K562 (cell line): ENCODE results near the gene GSKIP. TPM values are rescaled to one million over a fixed set of nuclear protein-coding genes. Genes with fewer than 3 reads are reported as not detected.

ENCODE experiments used
- ATAC-seq: fragments of 200-7000 bp; cut with Tn5 transposase; 3 replicates; pipeline ENCODE4 v1.9.1; 2020; ENCODE audit warnings: moderate library complexity
- BruUV-seq: library from RNA; stranded (reverse); fragments of 400-500 nt; replicated peaks from 2 replicates; lab custom pipeline; 2021; lab: Mats Ljungman, UMichigan
- CTCF ChIA-PET: fragments of 300-600 bp; formaldehyde crosslinking; extraction: SDS; loops from one replicate; lab custom pipeline; 2021; ENCODE audit warnings: low intra/inter-chr PET ratio; lab: Yijun Ruan, JAX
- POLR2A ChIA-PET: fragments of 300-600, 350-650 bp; sonication (Branson Sonifier 250); formaldehyde crosslinking; extraction: SDS; loops from one replicate; lab custom pipeline; 2021; ENCODE audit warnings: antibody characterized with exemption, inconsistent platforms; lab: Yijun Ruan, JAX
- DNase-seq, 4 experiments: peaks; one replicate each; pipeline versions ENCODE4 v3.0.0 to v3.0.0-alpha.2; 2011 to 2018; ENCODE audit warnings: low spot score in 3 of 4, mixed read lengths in 3 of 4; ENCODE audit errors: extremely low read depth in 1 of 4
- FAIRE-seq: peaks from 2 replicates; lab custom pipeline; 2011; peaks lifted over from hg19 to GRCh38; lab: Jason Lieb, UNC
- H2AFZ ChIP-seq: 2 replicates; pipeline ENCODE4 v1.6.0; 2011; ENCODE audit warnings: low read depth, low read length, control low read depth, inconsistent platforms
- H3K27ac ChIP-seq: fragments of 200-600 bp; 3 replicates; pipeline ENCODE4 v1.8.0; 2011; ENCODE audit warnings: low read depth, mild to moderate bottlenecking, control low read depth, inconsistent platforms, low read length, moderate library complexity, mixed read lengths; ENCODE audit errors: extremely low read depth
- H3K27me3 ChIP-seq, 2 experiments: fragments of 300-600 bp in 1 of 2; 2 replicates in 1 of 2; 3 replicates in 1 of 2; pipeline versions ENCODE4 v1.6.0 to v1.8.0; 2011; ENCODE audit warnings: inconsistent platforms in 2 of 2, low read length in 2 of 2, mild to moderate bottlenecking in 1 of 2, mixed read lengths in 1 of 2, moderate library complexity in 1 of 2; ENCODE audit not compliant: control insufficient read depth in 2 of 2, insufficient read depth in 2 of 2
- H3K36me3 ChIP-seq: fragments of 300-600 bp; 3 replicates; pipeline ENCODE4 v1.8.0; 2011; ENCODE audit warnings: mild to moderate bottlenecking, low read length, inconsistent platforms; ENCODE audit not compliant: control insufficient read depth, insufficient read depth
- H3K4me1 ChIP-seq, 2 experiments: fragments of 200-600 bp in 1 of 2; replicated peaks in 1 of 2; 2 replicates in 1 of 2; 3 replicates in 1 of 2; pipeline versions ENCODE4 v1.5.1 to v1.8.0; 2011; ENCODE audit warnings: inconsistent platforms in 2 of 2, low read length in 2 of 2, mild to moderate bottlenecking in 1 of 2, mixed read lengths in 1 of 2, moderate library complexity in 1 of 2; ENCODE audit not compliant: control insufficient read depth in 2 of 2, insufficient read depth in 2 of 2
- H3K4me2 ChIP-seq: 2 replicates; pipeline ENCODE4 v1.6.1; 2011; ENCODE audit warnings: low read length, control low read depth, inconsistent platforms, mixed read lengths; ENCODE audit not compliant: insufficient read depth
- H3K4me3 ChIP-seq: fragments of 200-600 bp; sonication (generic), shearing (Covaris generic); 2 replicates; pipeline ENCODE4 v1.5.1; 2016; ENCODE audit warnings: control low read depth, inconsistent platforms
- H3K79me2 ChIP-seq: fragments of 200-600 bp; 3 replicates; pipeline ENCODE4 v1.8.0; 2011; ENCODE audit warnings: low read length, inconsistent platforms; ENCODE audit not compliant: control insufficient read depth, insufficient read depth
- H3K9ac ChIP-seq, 2 experiments: 2 replicates each; pipeline versions ENCODE4 v1.6.0 to v1.6.1; 2011; ENCODE audit warnings: low read depth in 2 of 2, low read length in 2 of 2, control low read depth in 1 of 2, inconsistent platforms in 1 of 2, mild to moderate bottlenecking in 1 of 2, mixed read lengths in 1 of 2; ENCODE audit not compliant: insufficient read depth in 1 of 2
- H3K9me1 ChIP-seq: one replicate; pipeline ENCODE4 v1.6.0; 2011; ENCODE audit warnings: inconsistent platforms, mild to moderate bottlenecking, low read length, moderate library complexity; ENCODE audit not compliant: control insufficient read depth, insufficient read depth
- H3K9me3 ChIP-seq: replicated peaks from 2 replicates; pipeline ENCODE4 v1.5.1; 2011; ENCODE audit warnings: low read depth, low read length, inconsistent platforms; ENCODE audit not compliant: control insufficient read depth, insufficient read depth
- H4K20me1 ChIP-seq: replicated peaks from 2 replicates; pipeline ENCODE4 v1.6.1; 2011; ENCODE audit warnings: low read length, inconsistent platforms, mixed read lengths; ENCODE audit not compliant: control insufficient read depth, insufficient read depth
- CTBP1 ChIP-seq: fragments of 450-650 bp; IDR thresholded peaks from 2 replicates; pipeline ENCODE4 v1.6.1; 2016; ENCODE audit warnings: borderline replicate concordance
- MLX ChIP-seq, 2 experiments: fragments of 450-650 bp in 1 of 2; sonication (generic) in 1 of 2; formaldehyde crosslinking; conservative IDR thresholded peaks; 2 replicates each; pipeline versions ENCODE4 v1.4.0 to v1.8.1; 2020 to 2022; ENCODE audit warnings: mild to moderate bottlenecking in 1 of 2, missing genetic modification reagents in 1 of 2
- MTA1 ChIP-seq: fragments of 450-650 bp; IDR thresholded peaks from 2 replicates; pipeline ENCODE4 v1.6.1; 2017; ENCODE audit warnings: borderline replicate concordance
- SMARCA4 ChIP-seq: fragments of 450-650 bp; IDR thresholded peaks from 2 replicates; pipeline ENCODE4 v1.6.1; 2016
- TCF3 ChIP-seq: sonication (generic); formaldehyde crosslinking; IDR thresholded peaks from 2 replicates; pipeline ENCODE4 v1.4.0; 2020; ENCODE audit warnings: mild to moderate bottlenecking, missing genetic modification reagents
- TRIM24 ChIP-seq, 2 experiments: fragments of 450-650 bp; IDR thresholded peaks; 2 replicates each; pipeline ENCODE4 v1.6.1; 2016
- ZBTB49 ChIP-seq: sonication (generic); formaldehyde crosslinking; IDR thresholded peaks from 2 replicates; pipeline ENCODE4 v1.8.0; 2022; ENCODE audit warnings: missing genetic modification reagents, mild to moderate bottlenecking, borderline replicate concordance
- ZNF274 ChIP-seq: IDR thresholded peaks from 2 replicates; pipeline ENCODE4 v1.6.1; 2011; ENCODE audit warnings: low read depth, mild to moderate bottlenecking, low read length, moderate library complexity, borderline replicate concordance
- ZNF695 ChIP-seq: fragments of 450-650 bp; formaldehyde crosslinking; IDR thresholded peaks from 2 replicates; pipeline ENCODE4 v1.4.0; 2020; ENCODE audit warnings: mild to moderate bottlenecking, moderate library complexity
- WGBS: fragments of 100-300 bp; shearing (Covaris generic); methylation state at CpG from one replicate; pipeline ENCODE4 v1.1.6; 2016; ENCODE audit warnings: low coverage, mixed read lengths; ENCODE audit not compliant: insufficient coverage; ENCODE audit errors: missing lambda C conversion rate; 5-methylcytosine and 5-hydroxymethylcytosine counted together
- in situ Hi-C: fragments of 300-500 bp; cut with MboI; formaldehyde crosslinking; loops from 4 replicates; pipeline ENCODE4 v1.15.0; 2018; ENCODE audit warnings: inconsistent platforms, mixed read lengths
- intact Hi-C: fragments of 100-400 bp; cut with micrococcal nuclease; formaldehyde crosslinking; loops from 2 replicates; pipeline ENCODE4 v1.14.2; 2022
- polyA plus RNA-seq, 8 experiments: library from polyadenylated mRNA; depleted of rRNA in 4 of 8; stranded (reverse) in 5 of 8; unstranded in 3 of 8; fragments of >200 nt; fragmentation: Nextera tagmentation in 2 of 8; fragmentation: Illumina TruSeq in 1 of 8; extraction: Ambion mirVana in 2 of 8; extraction: Trizol in 1 of 8; gene quantifications; 2 replicates each; pipeline versions ENCODE4 v1.2.1 to v1.2.3, GENCODE V29; 2011 to 2014; ENCODE audit warnings: inconsistent platforms in 1 of 8, missing spikeins in 1 of 8
- total RNA-seq, 7 experiments: library from RNA; depleted of rRNA in 6 of 7; stranded (reverse); fragments of >200 nt in 6 of 7; fragmentation: Illumina TruSeq in 2 of 7; extraction: Trizol in 2 of 7; gene quantifications; 2 replicates each; pipeline versions ENCODE4 v1.2.1 to v1.2.3, GENCODE V29; 2011 to 2021; ENCODE audit warnings: low replicate concordance in 1 of 7

Gene GSKIP
- total and polyA plus RNA-seq, 9 of the 15 experiments (the other 6 are each of a cell fraction or from before 2014, with no cell fraction given) = 12.9 to 58.9 (median 22.2) TPM

GRCh38 chr14:96364962-96365361, 1.6 kb downstream of the GSKIP start:
- Histone ChIP-seq H3K4me2 (peak overlapping the region; percentile 72), H4K20me1 (0 out of 2 replicates have a peak, but pooled peaks cover 3% of the 10 kb centered on the region), H3K36me3 (no peaks in the 10 kb centered on the region), H3K9me3 (no peaks in the 10 kb centered on the region), H3K9ac (peak overlapping the region in 1 of 2 experiments; percentile 65; a peak in 2 of 4 replicates), H2AFZ (no peak overlapping the region), H3K79me2 (peaks cover 95% of the 10 kb centered on the region), H3K9me1 (no peaks in the 10 kb centered on the region), H3K27me3 (no peaks in the 10 kb centered on the region), H3K4me3 (peak overlapping the region; percentile 92), H3K4me1 (peaks cover 11 to 35% of the 10 kb centered on the region in 2 experiments), H3K27ac (no peak overlapping the region)
- DNase-seq (peak in 1 of 4 experiments; percentile 4), ATAC-seq (no peak), FAIRE-seq (no peak)
- in situ Hi-C loops (no loop called here), intact Hi-C loops (loop anchor here (5.0 kb wide), 1 partner anchor 42 kb away; no protein-coding TSS in a partner anchor)
- CTCF ChIA-PET = no interaction called here
- TF ChIP-seq TCF3 (CRISPR knock-in tag) (0 out of 2 replicates have a peak, but pooled peaks have one; percentile 3), MLX (CRISPR knock-in tag; conservative IDR thresholded peaks at IDR 0.05) (no peak)
- BruUV-seq = no TSS peak
- 0% methylated on average over 1 of the region's 1 CpG for WGBS
- POLR2A ChIA-PET = interaction anchor here (1.4 kb wide), 1 partner anchor 15 kb away, joined by 3 read pairs; no protein-coding TSS in a partner anchor

- Histone ChIP-seq H3K36me3 (no peaks in the 10 kb centered on the region), H2AFZ (peak overlapping the region; percentile 59), H3K4me3 (no peak overlapping the region), H3K79me2 (peaks cover 85% of the 10 kb centered on the region), H3K9me1 (no peaks in the 10 kb centered on the region), H3K9ac (no peak overlapping the region), H3K4me1 (peaks cover 3 to 24% of the 10 kb centered on the region in 2 experiments), H3K27ac (peak overlapping the region; percentile 67; the same call in 1 of the 3 replicates), H3K4me2 (peak overlapping the region; percentile 20), H3K9me3 (no peaks in the 10 kb centered on the region), H4K20me1 (0 out of 2 replicates have a peak, but pooled peaks cover 3% of the 10 kb centered on the region), H3K27me3 (no peaks in the 10 kb centered on the region)
- in situ Hi-C loops = no loop called here
- intact Hi-C loops = no loop called here
- peak; percentile 11 to 73 (median 34) for DNase-seq
- peak; percentile 71 for ATAC-seq
- no TSS peak for BruUV-seq
- POLR2A ChIA-PET = interaction anchor here (1.4 kb wide), 1 partner anchor 11 kb away, joined by 3 read pairs; no protein-coding TSS in a partner anchor
- CTCF ChIA-PET = no interaction called here
- FAIRE-seq = peak; percentile 78
- WGBS = 38% methylated on average over 1 of the region's 1 CpG
- TF ChIP-seq ZNF695 (CRISPR knock-in tag) (no peak), MTA1 (peak; percentile 70; the same call in 1 of the 2 replicates), SMARCA4 (0 out of 2 replicates have a peak, but pooled peaks have one; percentile 18), ZBTB49 (CRISPR knock-in tag) (no peak), TRIM24 (IDR thresholded peaks at IDR 0.05) (0 out of 4 replicates have a peak, but pooled peaks of 1 of the 2 experiments have one; percentile 24), ZNF274 (no peak), CTBP1 (no peak)
These were observed 5.2 kb downstream of the GSKIP start for GRCh38 chr14:96368534-96368933.
